ENCODE data around the gene TAS2R60. TPM values are rescaled to one million over a fixed set of nuclear protein-coding genes. Genes with fewer than 3 reads are reported as not detected.
A peak's percentile ranks its signal among the peaks of the same experiment; 100 is the strongest.
"Not testable (repeated sequence)": the region's sequence is repeated elsewhere in the genome, so short reads cannot be mapped to it uniquely, and the experiment has no call there.

The TAS2R60 gene
- total RNA-seq, 4 donors from 2014 or later = not detected

DNA sequence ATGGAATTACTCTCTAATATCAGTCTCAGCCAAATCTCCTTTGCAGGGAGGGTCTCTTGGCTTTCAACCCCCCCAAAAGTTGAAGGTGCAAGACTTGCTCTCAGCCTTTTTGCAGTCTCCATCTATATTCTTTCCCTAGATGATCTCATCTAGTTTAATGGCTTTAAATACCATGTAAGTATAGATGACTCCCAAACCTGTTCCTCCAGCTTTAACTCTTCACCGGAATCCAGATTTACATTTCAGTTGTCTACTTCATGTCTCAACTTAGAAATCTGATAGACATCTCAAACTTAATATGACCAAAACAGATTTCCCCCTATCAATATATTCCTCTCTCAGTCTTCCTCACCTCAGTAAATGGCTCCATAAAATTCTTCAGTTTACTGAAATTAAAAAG lies 24.5 kb downstream of the TAS2R60 start:
- TF ChIP-seq, protein P1, sequence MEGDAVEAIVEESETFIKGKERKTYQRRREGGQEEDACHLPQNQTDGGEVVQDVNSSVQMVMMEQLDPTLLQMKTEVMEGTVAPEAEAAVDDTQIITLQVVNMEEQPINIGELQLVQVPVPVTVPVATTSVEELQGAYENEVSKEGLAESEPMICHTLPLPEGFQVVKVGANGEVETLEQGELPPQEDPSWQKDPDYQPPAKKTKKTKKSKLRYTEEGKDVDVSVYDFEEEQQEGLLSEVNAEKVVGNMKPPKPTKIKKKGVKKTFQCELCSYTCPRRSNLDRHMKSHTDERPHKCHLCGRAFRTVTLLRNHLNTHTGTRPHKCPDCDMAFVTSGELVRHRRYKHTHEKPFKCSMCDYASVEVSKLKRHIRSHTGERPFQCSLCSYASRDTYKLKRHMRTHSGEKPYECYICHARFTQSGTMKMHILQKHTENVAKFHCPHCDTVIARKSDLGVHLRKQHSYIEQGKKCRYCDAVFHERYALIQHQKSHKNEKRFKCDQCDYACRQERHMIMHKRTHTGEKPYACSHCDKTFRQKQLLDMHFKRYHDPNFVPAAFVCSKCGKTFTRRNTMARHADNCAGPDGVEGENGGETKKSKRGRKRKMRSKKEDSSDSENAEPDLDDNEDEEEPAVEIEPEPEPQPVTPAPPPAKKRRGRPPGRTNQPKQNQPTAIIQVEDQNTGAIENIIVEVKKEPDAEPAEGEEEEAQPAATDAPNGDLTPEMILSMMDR (IDR thresholded peaks at IDR 0.05) = no peak
- WGBS, 2 donors = 49 to 69% methylated on average over 1 of the region's 1 CpG
- intact Hi-C loops (cut with DNase I; ENCODE audit: low total_unique reads) = no loop called here
- no peak overlapping the region for H3K4me3 ChIP-seq (ENCODE audit: low read depth, poor library complexity, severe bottlenecking)
- no peak for DNase-seq (ENCODE audit: low spot score in 2 of 2)

DNA sequence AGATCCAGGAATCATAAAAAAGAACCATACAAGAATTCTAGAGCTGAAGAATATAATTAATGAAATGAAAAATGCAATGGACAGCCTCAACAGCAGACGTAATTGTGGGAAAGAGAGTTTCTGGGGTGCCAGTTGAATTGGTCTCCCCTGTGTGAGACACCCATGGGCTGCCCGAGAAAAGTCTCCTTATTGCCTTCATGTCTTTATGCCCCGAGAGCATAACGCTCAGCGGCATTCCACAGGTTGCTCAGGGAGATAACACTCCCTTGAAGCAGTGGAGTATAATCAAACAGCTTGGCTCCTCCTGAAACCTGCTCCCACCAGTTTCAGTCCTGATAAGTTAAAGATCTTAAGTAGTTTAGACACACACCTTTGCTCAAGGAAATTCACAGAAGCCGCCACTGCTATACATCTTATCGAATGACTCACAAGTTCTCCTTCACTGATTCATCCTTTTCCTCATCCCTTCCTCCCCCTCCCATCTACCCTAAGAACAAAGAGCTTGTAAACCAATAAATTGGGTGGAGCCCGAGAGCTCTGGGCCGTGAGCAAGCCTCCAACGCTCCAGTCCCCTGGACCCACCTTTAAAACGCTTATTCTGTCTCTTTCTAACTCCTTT lies 28.9 kb downstream of the TAS2R60 start:
- intact Hi-C loops (cut with DNase I; ENCODE audit: low total_unique reads); H3K4me3 ChIP-seq (ENCODE audit: low read depth, poor library complexity, severe bottlenecking); DNase-seq (ENCODE audit: low spot score in 2 of 2): not testable (repeated sequence)
- 55 to 75% methylated on average over 11 of the region's 11 CpGs for WGBS, 2 donors

DNA sequence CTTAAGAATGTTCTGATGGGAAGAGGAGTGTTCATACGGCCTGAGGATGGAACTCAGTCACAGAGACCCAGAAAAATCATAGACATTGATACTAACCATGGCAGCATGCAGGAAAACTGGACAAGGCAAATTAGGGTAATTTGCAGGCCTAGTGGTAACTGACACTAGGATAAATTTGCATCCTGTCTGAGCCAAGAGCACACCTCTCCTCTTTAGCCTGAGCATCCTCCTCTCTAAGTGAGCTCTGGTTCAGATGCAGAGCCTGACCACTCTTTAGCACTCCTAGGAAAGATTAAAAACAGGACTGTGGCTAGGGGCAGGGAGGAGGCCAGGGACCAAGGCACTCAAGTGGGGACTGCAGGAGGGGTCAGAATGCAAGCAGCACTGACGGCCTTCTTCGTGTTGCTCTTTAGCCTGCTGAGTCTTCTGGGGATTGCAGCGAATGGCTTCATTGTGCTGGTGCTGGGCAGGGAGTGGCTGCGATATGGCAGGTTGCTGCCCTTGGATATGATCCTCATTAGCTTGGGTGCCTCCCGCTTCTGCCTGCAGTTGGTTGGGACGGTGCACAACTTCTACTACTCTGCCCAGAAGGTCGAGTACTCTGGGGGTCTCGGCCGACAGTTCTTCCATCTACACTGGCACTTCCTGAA lies 34.4 kb downstream of the TAS2R60 start, which contains the start of gene TAS2R41:
Gene TAS2R41 (plus strand): TSS at position 373 of the 650 bp plus-strand sequence. CDS start 0 bp downstream, at position 373.
- TF ChIP-seq, protein P1 (IDR thresholded peaks at IDR 0.05) = no peak
- TF ChIP-seq POLR2A (IDR thresholded peaks at IDR 0.05) = no peak
- DNase-seq (ENCODE audit: low spot score in 2 of 2) = no peak
- intact Hi-C loops (cut with DNase I; ENCODE audit: low total_unique reads) = no loop called here
- H3K4me3 ChIP-seq (ENCODE audit: low read depth, poor library complexity, severe bottlenecking) = no peak within 1 kb of the TSS
- WGBS, 2 donors = 69 to 74% methylated on average over 10 of the region's 10 CpGs

DNA sequence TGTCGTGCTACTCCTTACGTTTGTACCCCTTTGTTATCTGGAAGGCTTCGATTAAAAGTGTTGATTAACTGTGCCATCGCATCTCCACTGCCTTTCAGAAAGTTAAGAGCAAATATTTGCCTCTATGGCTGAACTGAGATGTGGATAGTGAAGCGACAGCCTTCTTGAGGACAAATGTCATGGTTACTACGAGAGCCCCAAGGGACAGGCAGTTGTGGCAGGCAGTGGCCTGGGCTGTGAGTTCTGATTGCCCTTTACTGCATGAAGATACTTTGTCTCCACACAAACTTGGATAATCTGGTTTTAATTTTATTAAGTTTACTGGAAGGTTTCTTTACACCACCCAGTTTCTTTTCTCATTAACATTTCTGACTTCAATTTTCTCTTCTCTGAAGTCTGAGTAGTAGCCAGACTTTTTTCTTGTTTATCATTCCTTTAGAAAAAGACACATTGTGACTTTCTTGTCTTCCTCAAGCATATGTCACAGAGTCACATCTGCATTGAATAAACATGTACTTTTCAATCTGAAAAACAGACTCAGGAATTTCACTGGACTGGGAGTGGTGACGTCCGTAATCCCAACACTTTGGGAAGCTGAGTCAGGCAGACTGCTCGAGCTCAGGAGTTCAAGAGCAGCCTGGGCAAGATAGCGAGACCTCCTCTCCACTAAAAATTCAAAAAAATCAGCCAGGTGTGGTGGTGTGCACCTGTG lies 36.0 kb downstream of the TAS2R60 start:
- H3K4me3 ChIP-seq (ENCODE audit: low read depth, poor library complexity, severe bottlenecking) = no peak overlapping the region
- TF ChIP-seq, protein P1 (IDR thresholded peaks at IDR 0.05) = no peak
- no peak for TF ChIP-seq POLR2A (IDR thresholded peaks at IDR 0.05)
- intact Hi-C loops (cut with DNase I; ENCODE audit: low total_unique reads) = no loop called here
- 67 to 75% methylated on average over 10 of the region's 10 CpGs for WGBS, 2 donors
- peak in 1 of 2 donors; percentile 52 for DNase-seq (ENCODE audit: low spot score in 2 of 2)

DNA sequence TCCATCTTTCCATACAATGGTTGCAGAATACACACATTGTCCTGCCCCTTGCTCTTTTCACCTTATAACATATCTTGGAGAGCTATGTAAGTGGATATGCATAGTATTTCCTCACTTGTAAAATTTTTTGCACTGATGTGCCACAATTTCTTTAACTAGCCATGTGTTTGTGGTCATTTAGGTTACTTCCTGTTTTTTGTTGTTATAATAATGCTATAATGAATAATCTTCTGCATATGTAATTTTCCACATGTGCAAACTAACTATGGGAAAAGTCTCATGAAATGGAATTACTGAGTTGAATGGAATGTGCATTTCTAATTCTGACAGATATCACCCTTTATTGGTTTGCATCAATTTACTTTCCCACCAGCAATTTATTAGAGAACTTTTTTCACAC lies 37.2 kb downstream of the TAS2R60 start:
- intact Hi-C loops (cut with DNase I; ENCODE audit: low total_unique reads) = no loop called here
- DNase-seq (ENCODE audit: low spot score in 2 of 2) = no peak
- TF ChIP-seq, protein P1 (IDR thresholded peaks at IDR 0.05) = no peak
- no peak for TF ChIP-seq POLR2A (IDR thresholded peaks at IDR 0.05)
- no peak overlapping the region for H3K4me3 ChIP-seq (ENCODE audit: low read depth, poor library complexity, severe bottlenecking)

DNA sequence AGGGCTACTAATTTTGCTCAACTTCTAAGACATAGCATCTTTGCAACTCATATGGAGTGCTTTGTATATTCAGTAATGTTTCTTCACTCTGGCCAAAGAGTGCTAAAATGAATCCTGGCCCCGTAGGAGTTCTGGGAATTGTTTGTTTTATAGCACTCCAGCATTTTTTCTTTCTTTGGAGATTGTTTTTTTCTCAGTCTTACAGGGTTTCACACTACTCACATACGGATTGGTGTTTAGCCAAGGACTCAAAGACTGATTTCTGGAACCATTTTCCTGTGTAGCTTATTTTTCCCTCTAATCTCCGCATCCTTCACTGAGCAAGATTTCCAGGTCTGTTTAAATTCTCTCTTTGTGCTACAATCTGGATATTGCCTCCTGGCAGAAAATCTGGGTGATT lies 40.9 kb downstream of the TAS2R60 start:
- 59 to 63% methylated on average over 3 of the region's 3 CpGs for WGBS, 2 donors
- DNase-seq (ENCODE audit: low spot score in 2 of 2) = no peak
- TF ChIP-seq, protein P1 (IDR thresholded peaks at IDR 0.05) = no peak
- TF ChIP-seq POLR2A (IDR thresholded peaks at IDR 0.05) = no peak
- no peak overlapping the region for H3K4me3 ChIP-seq (ENCODE audit: low read depth, poor library complexity, severe bottlenecking)
- intact Hi-C loops (cut with DNase I; ENCODE audit: low total_unique reads) = no loop called here

Measured in lower leg skin (tissue), 4 donors.